HG02884 (cell line): ENCODE measurements around the gene VPS51.
A peak's percentile ranks its signal among the peaks of the same experiment; 100 is the strongest.

Experiments used
- ATAC-seq: cut with Tn5 transposase; IDR thresholded peaks from one replicate; pipeline ENCODE4 v1.9.1; 2021; ENCODE audit warnings: mild to moderate bottlenecking, moderate library complexity; ENCODE audit not compliant: unreplicated experiment

VPS51 gene

DNA sequence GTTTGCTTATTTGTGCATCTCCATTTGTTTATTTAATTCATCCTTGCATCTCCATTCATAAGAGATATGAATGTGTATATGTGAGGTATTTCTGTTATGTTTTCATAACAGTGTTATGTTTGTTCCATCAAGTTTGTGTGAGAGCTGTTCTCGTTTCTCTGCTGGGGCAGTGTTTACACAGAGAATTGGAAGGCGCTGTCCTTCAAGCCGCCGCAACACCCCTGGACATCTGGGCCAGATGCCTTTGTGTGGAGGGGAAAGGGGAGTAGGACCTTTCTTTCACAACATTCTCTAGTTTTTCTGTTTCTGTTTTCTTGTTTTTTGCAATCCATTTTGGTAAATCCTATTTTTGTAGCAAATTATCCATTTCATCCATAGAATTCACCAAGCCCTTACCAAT lies 8.6 kb downstream of the VPS51 start:
- ATAC-seq = no peak

DNA sequence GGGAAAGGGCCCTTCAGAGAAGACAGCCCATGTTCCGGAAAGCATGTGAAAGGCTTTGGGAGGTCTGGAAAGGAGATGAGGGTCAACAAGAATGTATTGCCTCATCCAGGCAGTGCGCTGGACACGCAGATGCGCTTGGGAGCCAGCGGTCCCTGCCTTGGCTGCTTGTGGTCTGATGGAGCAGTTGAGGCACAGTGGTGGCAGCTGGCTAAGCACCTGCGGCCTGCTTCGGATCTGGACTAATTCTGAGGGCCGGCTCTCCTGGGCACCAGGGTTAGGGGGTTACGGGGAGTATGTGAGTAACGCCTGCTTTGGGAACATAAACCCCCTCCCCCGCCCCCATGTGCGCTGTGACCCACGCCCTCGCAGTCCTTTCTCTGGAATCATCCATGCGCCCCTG lies 11.1 kb downstream of the VPS51 start:
- no peak for ATAC-seq

DNA sequence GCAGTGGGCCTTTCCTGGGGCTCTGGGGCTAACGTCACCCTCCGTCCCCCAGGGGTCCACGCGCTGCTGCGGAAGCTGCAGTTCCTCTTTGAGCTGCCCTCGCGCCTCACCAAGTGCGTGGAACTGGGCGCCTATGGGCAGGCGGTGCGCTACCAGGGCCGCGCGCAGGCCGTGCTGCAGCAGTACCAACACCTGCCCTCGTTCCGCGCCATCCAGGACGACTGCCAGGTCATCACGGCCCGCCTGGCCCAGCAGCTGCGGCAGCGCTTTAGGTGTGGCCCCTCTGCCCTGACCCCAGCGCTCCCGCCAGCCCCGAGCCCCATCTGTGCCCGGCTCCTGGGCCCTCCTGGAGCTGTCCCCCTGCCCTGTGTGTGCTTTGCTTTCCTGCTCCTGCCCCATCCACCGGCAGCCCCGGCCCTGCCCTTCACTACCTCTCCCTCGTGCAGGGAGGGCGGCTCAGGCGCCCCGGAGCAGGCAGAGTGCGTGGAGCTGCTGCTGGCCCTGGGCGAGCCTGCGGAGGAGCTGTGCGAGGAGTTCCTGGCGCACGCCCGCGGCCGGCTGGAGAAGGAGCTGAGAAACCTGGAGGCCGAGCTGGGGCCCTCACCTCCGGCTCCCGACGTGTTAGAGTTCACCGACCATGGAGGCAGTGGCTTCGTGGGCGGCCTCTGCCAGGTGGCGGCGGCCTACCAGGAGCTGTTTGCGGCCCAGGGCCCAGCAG lies 11.9 kb downstream of the VPS51 start:
- no peak for ATAC-seq

DNA sequence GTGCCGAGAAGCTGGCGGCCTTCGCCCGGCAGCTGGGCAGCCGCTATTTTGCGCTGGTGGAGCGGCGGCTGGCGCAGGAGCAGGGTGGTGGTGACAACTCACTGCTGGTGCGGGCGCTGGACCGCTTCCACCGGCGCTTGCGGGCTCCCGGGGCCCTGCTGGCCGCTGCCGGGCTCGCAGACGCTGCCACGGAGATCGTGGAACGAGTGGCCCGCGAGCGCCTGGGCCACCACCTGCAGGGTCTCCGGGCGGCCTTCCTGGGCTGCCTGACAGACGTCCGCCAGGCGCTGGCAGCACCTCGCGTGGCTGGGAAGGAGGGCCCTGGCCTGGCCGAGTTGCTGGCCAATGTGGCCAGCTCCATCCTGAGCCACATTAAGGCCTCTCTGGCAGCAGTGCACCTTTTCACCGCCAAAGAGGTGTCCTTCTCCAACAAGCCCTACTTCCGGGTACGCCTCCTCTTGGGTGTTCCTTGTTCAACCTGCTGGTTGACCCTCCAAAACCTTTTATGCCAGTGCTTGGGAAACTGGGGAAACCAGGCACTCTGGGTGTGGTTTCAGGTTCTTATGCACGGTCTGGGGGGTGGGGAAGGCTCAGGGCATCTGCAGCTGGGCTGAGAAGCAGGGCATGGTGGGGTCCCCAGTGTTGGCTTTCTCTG lies 12.6 kb downstream of the VPS51 start:
- ATAC-seq = no peak

DNA sequence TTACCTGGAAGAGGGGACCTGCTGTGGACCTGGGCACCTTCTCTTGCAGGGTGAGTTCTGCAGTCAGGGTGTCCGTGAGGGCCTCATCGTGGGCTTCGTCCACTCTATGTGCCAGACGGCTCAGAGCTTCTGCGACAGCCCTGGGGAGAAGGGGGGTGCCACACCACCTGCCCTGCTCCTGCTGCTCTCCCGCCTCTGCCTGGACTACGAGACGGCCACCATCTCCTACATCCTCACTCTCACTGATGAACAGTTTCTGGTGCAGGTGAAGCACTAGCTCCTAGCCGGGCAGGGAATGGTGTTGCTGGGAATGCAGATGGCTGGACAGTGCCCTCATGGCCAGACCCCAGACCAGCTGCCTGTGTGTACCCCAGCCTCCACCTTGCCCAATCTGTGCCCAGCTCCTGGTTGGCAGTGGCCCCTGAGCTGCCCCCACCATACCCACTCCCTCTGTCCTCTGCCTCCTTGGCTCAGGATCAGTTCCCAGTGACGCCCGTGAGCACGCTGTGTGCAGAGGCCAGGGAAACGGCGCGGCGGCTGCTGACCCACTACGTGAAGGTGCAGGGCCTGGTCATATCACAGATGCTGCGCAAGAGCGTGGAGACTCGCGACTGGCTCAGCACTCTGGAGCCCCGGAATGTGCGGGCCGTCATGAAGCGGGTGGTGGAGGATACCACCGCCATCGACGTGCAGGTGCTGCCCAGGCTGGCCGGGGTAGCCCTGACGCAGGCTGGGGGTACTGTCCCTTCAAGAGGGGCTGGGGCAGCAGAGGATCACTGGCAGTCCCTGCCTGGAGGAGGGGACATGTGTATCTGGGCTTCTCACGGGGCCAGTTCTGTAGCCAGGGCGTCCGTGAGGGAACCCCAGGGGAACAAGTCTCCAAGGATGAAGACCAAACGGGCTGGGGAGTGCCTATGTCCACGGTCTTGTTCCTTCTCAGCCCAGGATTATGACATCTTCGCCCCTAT lies 13.5 kb downstream of the VPS51 start:
- no peak for ATAC-seq

DNA sequence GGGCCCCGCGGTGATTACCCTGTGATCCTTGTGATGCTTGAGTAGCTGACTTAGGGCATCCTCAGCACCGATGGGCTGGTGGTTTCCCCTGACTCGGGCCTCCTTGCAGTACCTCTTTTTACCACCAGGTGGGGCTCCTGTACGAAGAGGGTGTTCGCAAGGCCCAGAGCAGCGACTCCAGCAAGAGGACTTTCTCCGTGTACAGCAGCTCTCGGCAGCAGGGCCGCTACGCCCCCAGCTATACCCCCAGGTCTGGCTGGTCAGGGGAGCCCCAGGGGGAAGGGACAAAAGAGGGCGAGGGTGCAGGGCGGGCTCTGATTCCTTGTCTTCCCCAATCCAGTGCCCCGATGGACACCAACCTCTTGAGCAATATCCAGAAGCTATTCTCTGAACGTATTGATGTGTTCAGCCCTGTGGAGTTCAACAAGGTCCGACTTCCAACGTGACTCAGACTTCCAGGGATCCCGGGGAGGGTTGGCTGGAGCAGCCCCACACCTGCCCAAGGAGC lies 14.4 kb downstream of the VPS51 start:
- no peak for ATAC-seq

DNA sequence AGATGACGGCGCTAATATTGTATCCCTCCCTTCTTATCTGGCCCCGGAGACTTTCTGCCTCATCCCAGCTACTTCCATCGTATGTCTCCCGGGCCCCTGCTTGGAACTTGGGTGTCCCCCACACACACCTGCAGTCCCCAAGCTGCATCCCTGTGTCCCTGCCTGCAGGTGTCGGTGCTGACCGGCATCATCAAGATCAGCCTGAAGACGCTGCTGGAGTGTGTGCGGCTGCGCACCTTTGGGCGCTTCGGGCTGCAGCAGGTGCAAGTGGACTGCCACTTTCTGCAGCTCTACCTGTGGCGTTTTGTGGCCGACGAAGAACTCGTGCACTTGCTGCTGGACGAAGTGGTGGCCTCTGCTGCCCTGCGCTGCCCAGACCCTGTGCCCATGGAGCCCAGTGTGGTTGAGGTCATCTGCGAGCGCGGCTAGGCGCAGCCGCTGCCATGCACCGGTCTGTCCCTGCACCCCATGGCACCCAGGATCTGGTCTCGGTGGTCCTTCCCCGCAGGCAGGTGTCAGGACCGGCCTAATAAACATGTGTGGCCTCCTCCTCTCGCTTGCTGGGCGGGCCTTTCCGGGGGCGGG lies 15.2 kb downstream of the VPS51 start:
- ATAC-seq = no peak

DNA sequence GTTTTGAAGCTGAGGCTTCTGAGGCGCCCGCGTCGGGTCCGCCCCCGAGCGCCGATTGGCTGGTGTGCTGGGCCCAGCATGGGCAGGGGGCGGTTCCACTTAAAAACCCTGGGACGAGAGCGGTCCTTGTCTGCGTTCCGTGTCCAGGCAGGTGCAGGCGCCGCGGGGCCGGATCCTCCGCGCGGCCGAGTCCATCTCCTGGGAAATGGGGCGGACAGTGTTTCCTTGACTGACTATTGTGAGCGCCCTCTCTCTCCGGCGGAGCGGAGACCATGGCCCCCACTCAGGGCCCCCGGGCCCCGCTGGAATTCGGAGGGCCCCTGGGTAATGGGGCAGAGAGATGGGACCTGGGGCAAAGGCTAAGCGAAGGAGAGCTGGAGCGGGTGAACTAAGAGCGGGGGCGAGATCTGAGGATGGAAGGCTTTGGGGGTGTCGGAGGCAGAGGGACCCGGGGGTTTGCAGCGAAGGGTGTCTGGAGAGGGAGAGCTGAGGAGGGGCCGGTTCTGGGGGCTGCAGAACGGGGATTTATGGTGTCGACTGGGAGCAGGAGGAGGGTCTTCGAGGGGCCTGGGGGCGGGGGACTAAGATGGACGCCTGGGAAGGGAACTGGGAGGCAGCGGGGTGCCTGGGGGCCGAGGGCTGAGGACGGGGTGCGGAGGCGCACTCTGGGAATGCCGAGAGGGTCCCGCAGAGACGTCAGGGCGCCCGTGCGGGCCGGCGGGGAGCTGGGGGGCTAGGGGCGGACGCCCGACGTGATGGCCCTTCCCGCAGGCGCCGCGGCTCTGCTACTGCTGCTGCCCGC lies 15.9 kb downstream of the VPS51 start, which contains the start of gene TM7SF2:
TM7SF2 (plus strand) TSS at position 129 of the 802 bp plus-strand sequence; CDS start at position 273, 144 bp downstream.
- peak; percentile 56 for ATAC-seq

DNA sequence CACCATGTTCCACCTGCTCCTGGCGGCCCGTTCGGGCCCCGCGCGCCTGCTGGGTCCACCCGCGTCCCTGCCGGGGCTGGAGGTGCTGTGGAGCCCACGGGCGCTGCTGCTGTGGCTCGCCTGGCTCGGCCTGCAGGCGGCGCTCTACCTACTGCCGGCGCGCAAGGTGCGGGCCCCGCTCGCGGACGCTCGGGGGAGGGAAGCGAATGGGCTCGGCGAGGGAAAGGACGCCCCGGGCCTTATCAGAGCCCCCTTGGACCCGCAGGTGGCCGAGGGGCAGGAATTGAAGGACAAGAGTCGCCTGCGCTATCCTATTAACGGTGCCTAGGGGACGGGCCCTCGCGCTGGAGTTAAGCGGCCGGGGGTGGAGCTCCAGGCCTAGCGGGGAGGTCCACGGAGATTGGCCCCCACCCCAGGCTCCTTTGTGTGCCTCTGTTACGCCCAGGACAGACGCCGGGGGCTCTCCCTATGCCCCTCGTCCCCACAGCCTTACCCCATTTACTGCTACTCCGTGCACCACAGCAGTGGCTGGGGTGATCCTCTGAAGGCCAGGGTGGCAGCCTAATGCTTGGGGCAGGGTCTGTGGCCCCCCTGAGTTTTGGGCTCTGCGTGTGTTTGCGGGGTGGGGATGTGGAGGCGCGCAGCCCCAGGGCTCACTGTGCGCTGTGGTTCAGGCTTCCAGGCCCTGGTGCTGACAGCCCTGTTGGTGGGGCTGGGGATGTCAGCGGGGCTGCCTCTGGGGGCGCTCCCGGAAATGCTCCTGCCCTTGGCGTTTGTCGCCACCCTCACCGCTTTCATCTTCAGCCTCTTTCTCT lies 16.7 kb downstream of the VPS51 start:
- no peak for ATAC-seq

DNA sequence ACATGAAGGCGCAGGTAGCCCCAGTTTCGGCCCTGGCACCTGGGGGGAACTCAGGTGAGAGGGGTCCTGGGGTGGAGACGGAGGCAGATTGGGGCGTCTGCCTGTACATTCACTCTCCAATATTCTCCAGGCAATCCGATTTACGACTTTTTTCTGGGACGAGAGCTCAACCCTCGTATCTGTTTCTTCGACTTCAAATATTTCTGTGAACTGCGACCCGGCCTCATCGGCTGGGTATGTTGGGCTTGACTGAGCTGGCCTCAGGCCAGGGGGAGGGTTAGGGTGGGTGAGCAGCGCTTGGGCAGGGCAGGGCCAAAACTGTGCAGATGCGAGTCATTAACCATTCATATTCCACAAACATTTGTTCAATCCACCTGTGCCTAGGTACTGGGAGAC lies 17.3 kb downstream of the VPS51 start:
- ATAC-seq = no peak

DNA sequence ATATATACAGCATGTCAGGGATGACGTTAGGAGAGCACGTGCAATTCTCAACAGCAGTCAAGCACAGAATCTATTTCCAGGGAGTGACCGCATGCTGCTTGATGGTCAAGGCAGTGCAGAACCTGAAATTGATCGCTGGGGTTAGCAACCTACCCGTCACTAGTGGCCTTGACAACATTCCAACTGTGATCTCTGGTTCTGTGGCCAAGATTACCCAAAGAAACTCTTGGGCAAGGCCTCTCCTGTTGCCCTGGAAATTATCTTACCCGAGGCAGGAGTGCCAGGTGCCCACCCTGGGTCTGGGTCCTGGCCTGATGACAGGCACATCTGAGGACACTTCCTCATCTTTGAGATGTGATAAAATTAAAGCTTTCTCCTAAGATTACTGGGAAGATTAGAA lies 17.8 kb downstream of the VPS51 start:
- no peak for ATAC-seq

DNA sequence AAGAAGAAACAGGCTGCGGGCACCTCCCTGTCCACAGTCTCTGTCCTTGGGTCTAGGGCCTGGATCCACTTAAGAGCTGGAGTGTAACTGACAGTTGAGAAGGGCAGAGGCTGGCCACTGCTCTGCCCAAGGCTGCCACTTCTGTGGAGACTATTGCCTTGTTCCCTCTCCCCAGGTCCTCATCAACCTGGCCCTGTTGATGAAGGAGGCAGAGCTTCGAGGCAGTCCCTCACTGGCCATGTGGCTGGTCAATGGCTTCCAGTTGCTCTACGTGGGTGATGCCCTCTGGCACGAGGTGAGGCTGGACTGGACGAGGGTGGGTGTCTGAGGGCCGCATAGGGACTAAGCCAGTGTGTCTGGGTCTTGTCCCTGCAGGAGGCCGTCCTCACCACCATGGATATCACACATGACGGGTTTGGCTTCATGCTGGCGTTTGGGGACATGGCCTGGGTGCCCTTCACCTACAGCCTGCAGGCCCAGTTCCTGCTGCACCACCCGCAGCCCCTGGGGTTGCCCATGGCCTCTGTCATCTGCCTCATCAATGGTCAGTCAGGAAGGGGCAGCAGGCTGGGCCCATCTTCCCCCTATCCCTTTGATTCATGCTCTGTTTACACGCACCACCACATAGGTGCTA lies 18.6 kb downstream of the VPS51 start:
- no peak for ATAC-seq

DNA sequence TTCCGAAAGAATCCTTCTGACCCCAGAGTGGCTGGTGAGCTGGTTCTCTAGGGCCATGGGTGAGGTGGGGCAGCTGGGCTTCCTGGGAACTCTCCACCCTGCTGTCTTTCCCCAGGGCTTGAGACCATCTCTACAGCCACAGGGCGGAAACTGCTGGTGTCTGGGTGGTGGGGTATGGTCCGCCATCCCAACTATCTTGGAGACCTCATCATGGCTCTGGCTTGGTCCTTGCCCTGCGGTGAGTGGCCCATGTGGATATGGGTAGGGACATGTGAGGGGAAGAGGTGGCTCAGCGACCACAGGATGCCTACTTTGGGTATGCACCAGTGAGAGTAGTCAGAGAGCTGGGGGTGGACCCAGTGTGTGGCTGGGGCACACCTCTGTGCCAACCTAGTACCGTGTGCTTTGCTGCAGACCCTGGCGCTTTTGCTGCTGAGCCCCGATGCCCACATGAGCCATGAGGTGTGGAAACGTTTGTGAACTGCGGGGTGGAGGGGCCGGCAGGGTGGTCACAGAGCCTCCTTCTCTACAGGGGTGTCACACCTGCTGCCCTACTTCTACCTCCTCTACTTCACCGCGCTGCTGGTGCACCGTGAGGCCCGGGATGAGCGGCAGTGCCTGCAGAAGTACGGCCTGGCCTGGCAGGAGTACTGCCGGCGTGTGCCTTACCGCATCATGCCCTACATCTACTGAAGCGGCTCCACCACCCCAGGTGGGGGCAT lies 19.5 kb downstream of the VPS51 start:
- ATAC-seq = no peak

DNA sequence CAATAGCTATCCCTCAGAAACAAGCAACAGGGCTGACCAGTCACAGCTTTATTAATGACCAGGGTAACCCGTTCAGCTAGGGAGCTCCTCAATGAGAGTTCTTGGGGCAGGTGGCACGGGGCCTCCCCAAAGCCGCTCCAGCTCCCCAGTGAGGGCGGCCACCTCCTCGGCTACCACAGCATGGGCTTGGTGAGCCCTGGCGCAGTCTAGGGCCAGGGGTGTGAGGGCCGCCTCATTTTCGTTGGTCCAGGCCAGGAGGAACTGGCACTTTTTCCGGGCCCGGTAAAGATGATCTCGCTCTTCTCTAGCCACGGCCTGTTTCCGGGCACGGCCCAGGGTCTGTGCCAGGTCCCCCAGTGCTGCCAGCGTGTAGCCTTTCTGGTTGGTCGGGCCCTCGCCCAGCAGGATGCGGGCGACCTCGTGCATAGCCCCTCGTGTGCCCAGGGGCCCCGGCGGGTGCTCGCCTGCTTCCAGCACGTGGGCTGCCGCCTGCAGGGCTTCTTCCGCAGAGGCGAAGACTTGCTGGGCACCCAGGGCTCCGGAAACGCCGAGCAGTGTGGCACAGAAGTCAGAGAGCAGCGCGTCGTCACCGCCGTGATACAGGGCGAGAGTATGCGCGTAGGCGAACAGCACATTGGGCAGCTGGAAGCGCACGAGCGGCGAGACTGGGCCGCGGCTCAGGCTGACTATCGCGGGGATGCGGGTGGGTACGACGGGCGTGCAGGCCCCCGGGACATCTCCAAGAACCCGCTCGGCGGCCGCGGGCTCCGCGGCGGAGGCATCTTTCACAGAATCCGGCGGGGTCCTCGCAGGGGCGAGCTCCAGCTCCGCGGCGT lies 20.6 kb downstream of the VPS51 start:
- ATAC-seq = no peak

DNA sequence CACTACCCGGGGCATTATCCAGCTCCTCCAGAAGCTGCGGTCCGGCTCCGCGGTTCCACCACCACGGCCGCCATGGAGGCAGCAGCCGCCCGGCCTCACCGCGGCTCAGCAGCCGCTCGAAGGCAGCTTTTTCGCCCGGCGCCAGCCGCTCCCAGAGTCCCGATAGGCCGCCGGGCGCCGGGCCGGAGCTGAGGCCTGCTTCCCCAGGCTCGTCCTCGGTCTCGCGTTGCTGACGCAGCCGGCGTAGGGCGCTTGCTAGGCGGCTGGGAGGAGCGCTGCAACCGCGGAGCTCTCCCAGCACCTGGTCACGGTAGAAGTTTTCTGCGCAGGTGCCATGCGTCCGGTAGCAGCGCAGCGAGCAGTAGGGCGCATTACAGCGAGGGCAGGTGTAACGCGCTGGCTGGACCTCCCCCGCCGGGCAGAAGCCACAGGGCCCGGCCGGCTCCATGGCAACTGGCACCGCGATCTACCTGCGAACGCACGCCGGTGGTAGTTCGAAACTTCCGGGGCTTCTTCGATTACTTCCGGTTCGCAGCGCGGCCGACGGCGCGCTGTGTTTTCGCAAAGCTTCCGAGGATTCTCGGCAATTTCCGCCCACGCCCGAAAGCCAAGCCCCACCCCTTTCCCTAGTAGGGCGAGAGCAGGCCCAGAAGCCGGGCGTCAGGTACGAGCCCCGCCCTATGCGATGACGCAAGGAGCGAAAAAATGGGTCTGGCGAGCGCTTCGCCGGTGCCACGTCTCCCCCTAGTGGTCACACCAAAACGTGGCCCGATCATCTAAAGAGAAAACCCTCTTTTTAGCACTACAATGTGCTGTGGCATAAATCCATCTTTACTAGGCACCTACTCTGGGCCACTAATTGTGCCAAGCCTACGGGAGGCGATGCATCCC lies 21.4 kb downstream of the VPS51 start, which contains the start of gene ZNHIT2:
ZNHIT2 (minus strand) TSS at position 496 of the 891 bp plus-strand sequence; CDS start at position 448, 48 bp downstream.
- ATAC-seq = peak; percentile 54
